ENCODE data around the gene SLC23A2. TPM values are rescaled to one million over a fixed set of nuclear protein-coding genes. Genes with fewer than 3 reads are reported as not detected.

SLC23A2 gene
- total and polyA plus RNA-seq, 12 donors: 51.0 to 294 (median 145) TPM

- no peak overlapping the region for H3K4me3 ChIP-seq
- H3K27me3 ChIP-seq: no peaks in the 10 kb centered on the region
- peak overlapping the region in 2 of 5 donors; percentile 81 to 92 for H3K27ac ChIP-seq
- 73 to 82% (median 77%) methylated on average over 4 to 5 of the region's 5 CpGs for WGBS, 4 donors
- H3K36me3 ChIP-seq (replicated peaks in 1 of 2): no peaks in the 10 kb centered on the region
- H3K9me3 ChIP-seq (replicated peaks in 1 of 3): no peaks in the 10 kb centered on the region
- no peak for DNase-seq
- no peak for TF ChIP-seq CTCF (IDR thresholded peaks at IDR 0.05)
- TF ChIP-seq POLR2A (IDR thresholded peaks at IDR 0.05): no peak
- H3K4me1 ChIP-seq (replicated peaks in 1 of 2): peaks cover 0 to 5% of the 10 kb centered on the region in 2 donors
- intact Hi-C loops (cut with DNase I): no loop called here
Measured at GRCh38 chr20:4815628-4816027, 185.7 kb downstream of the SLC23A2 start.

GRCh38 chr20:4814696-4815252 lies 186.5 kb downstream of the SLC23A2 start:
- Histone ChIP-seq H3K9me3 (replicated peaks in 1 of 3) (no peaks in the 10 kb centered on the region), H3K4me3 (peak overlapping the region in 1 of 4 donors; percentile 20), H3K27me3 (no peaks in the 10 kb centered on the region), H3K36me3 (replicated peaks in 1 of 2) (no peaks in the 10 kb centered on the region), H3K4me1 (replicated peaks in 1 of 2) (peaks cover 0 to 5% of the 10 kb centered on the region in 2 donors), H3K27ac (peak overlapping the region; percentile 26 to 92 (median 76))
- peak in 2 of 7 donors; percentile 38 to 46 for DNase-seq
- WGBS, 4 donors: 42 to 90% (median 59%) methylated on average over 2 to 20 of the region's 20 CpGs
- no peak for TF ChIP-seq CTCF (IDR thresholded peaks at IDR 0.05)
- intact Hi-C loops (cut with DNase I): no loop called here

GRCh38 chr20:4813863-4814695 lies 187.2 kb downstream of the SLC23A2 start:
- no peaks in the 10 kb centered on the region for H3K36me3 ChIP-seq (replicated peaks in 1 of 2)
- whole genome bisulfite sequencing, 4 donors: 55 to 68% (median 58%) methylated on average over 9 to 13 of the region's 13 CpGs
- no peaks in the 10 kb centered on the region for H3K27me3 ChIP-seq
- intact Hi-C loops (cut with DNase I): no loop called here
- peaks cover 0 to 5% of the 10 kb centered on the region in 2 donors for H3K4me1 ChIP-seq (replicated peaks in 1 of 2)
- H3K27ac ChIP-seq: peak overlapping the region; percentile 34 to 92 (median 76)
- peak overlapping the region in 1 of 4 donors; percentile 20 for H3K4me3 ChIP-seq
- no peak for TF ChIP-seq POLR2A (IDR thresholded peaks at IDR 0.05)
- TF ChIP-seq CTCF (IDR thresholded peaks at IDR 0.05): no peak
- peak in 1 of 7 donors; percentile 46 for DNase-seq
- no peaks in the 10 kb centered on the region for H3K9me3 ChIP-seq (replicated peaks in 1 of 3)

- no peaks in the 10 kb centered on the region for H3K36me3 ChIP-seq (replicated peaks in 1 of 2)
- no peak overlapping the region for H3K4me3 ChIP-seq
- peaks cover 0 to 5% of the 10 kb centered on the region in 2 donors for H3K4me1 ChIP-seq (replicated peaks in 1 of 2)
- H3K9me3 ChIP-seq (replicated peaks in 1 of 3): no peaks in the 10 kb centered on the region
- peak overlapping the region; percentile 13 to 92 (median 37) for H3K27ac ChIP-seq
- H3K27me3 ChIP-seq: no peaks in the 10 kb centered on the region
- 56 to 70% (median 64%) methylated on average over 15 to 22 of the region's 22 CpGs for WGBS, 4 donors
- TF ChIP-seq CTCF (IDR thresholded peaks at IDR 0.05) (no peak), POLR2A (IDR thresholded peaks at IDR 0.05) (no peak)
- no peak for DNase-seq
- intact Hi-C loops (cut with DNase I): no loop called here
Measured at GRCh38 chr20:4813076-4813862, 188.0 kb downstream of the SLC23A2 start.
